Endothelial cell of umbilical vein (primary cell): ENCODE results near the gene OR5L2. TPM values are rescaled to one million over a fixed set of nuclear protein-coding genes. Genes with fewer than 3 reads are reported as not detected.

ENCODE experiments used
- BruUV-seq: library from RNA; stranded (reverse); fragments of 400-500 nt; replicated peaks from 2 replicates; lab custom pipeline; 2021; lab: Mats Ljungman, UMichigan
- CTCF ChIA-PET: fragments of 300-600, 350-600 bp; sonication (Branson Sonifier 250); formaldehyde crosslinking; loops from one replicate; lab custom pipeline; 2021; ENCODE audit warnings: antibody characterized with exemption, inconsistent platforms; lab: Charles Lee
- POLR2A ChIA-PET: fragments of 300-600, 350-600 bp; sonication (Branson Sonifier 250); formaldehyde crosslinking; loops from one replicate; lab custom pipeline; 2021; ENCODE audit warnings: antibody characterized with exemption, inconsistent platforms; lab: Charles Lee
- DNase-seq: peaks from one replicate; pipeline ENCODE4 v3.0.0-alpha.2; 2011; ENCODE audit warnings: low read depth, low spot score
- FAIRE-seq: peaks from 2 replicates; lab custom pipeline; 2011; peaks lifted over from hg19 to GRCh38; lab: Jason Lieb, UNC
- H2AFZ ChIP-seq: 2 replicates; pipeline ENCODE4 v1.6.0; 2012; ENCODE audit warnings: low read depth, low read length, control low read depth, inconsistent platforms
- H3K27ac ChIP-seq: 2 replicates; pipeline ENCODE4 v1.5.1; 2011; ENCODE audit warnings: low read depth, mild to moderate bottlenecking, control low read depth, low read length, moderate library complexity; ENCODE audit not compliant: insufficient read depth
- H3K27me3 ChIP-seq, 2 experiments: 2 replicates each; pipeline versions ENCODE4 v1.6.0 to v1.6.1; 2011; ENCODE audit warnings: low read length in 2 of 2, mixed read lengths in 1 of 2; ENCODE audit not compliant: control insufficient read depth in 2 of 2, insufficient read depth in 2 of 2
- H3K36me3 ChIP-seq, 2 experiments: 2 replicates in 1 of 2; 3 replicates in 1 of 2; pipeline ENCODE4 v1.5.1; 2011; ENCODE audit warnings: low read length in 2 of 2, mild to moderate bottlenecking in 1 of 2, moderate library complexity in 1 of 2; ENCODE audit not compliant: control insufficient read depth in 2 of 2, insufficient read depth in 2 of 2; ENCODE audit errors: extremely low read depth in 1 of 2
- H3K4me1 ChIP-seq: 3 replicates; pipeline ENCODE4 v1.5.1; 2011; ENCODE audit warnings: mild to moderate bottlenecking, low read length; ENCODE audit not compliant: control insufficient read depth, insufficient read depth; ENCODE audit errors: extremely low read depth
- H3K4me2 ChIP-seq: 2 replicates; pipeline ENCODE4 v1.6.1; 2011; ENCODE audit warnings: low read length, control low read depth, mixed read lengths; ENCODE audit not compliant: insufficient read depth
- H3K4me3 ChIP-seq, 3 experiments: fragments of 200-600 bp in 1 of 3; sonication (generic), shearing (Covaris generic) in 1 of 3; replicated peaks in 1 of 3; 2 replicates each; pipeline ENCODE4 v1.5.1; 2011 to 2016; ENCODE audit warnings: control low read depth in 3 of 3, low read length in 3 of 3, mild to moderate bottlenecking in 2 of 3, inconsistent platforms in 1 of 3, low read depth in 1 of 3, moderate library complexity in 1 of 3; ENCODE audit not compliant: insufficient read depth in 1 of 3
- H3K79me2 ChIP-seq: 2 replicates; pipeline ENCODE4 v1.6.0; 2012; ENCODE audit warnings: low read length, inconsistent platforms; ENCODE audit not compliant: control insufficient read depth, insufficient read depth
- H3K9ac ChIP-seq: replicated peaks from 2 replicates; pipeline ENCODE3; 2011; ENCODE audit warnings: low read length, control low read depth; ENCODE audit not compliant: insufficient read depth; ENCODE audit errors: extremely low read depth
- H3K9me1 ChIP-seq: replicated peaks from 3 replicates; pipeline ENCODE4 v1.6.0; 2011; ENCODE audit warnings: mild to moderate bottlenecking, low read length; ENCODE audit not compliant: control insufficient read depth, insufficient read depth; ENCODE audit errors: extremely low read depth
- H3K9me3 ChIP-seq: replicated peaks from 2 replicates; pipeline ENCODE4 v1.5.1; 2012; ENCODE audit warnings: low read length, inconsistent platforms; ENCODE audit not compliant: control insufficient read depth, insufficient read depth
- H4K20me1 ChIP-seq: replicated peaks from 2 replicates; pipeline ENCODE3; 2011; ENCODE audit warnings: mild to moderate bottlenecking, low read length; ENCODE audit not compliant: control insufficient read depth, insufficient read depth; ENCODE audit errors: extremely low read depth
- CTCF ChIP-seq, 2 donors: IDR thresholded peaks; 1 replicate in 1 of 2; 2 replicates in 1 of 2; pipeline ENCODE4 v1.5.1; 2011; ENCODE audit warnings: low read length in 2 of 2, mild to moderate bottlenecking in 2 of 2, moderate library complexity in 2 of 2, control low read depth in 1 of 2, inconsistent platforms in 1 of 2, low read depth in 1 of 2; ENCODE audit not compliant: insufficient read depth in 1 of 2; ENCODE audit errors: extremely low read depth in 1 of 2
- EZH2 ChIP-seq: IDR thresholded peaks from 2 replicates; pipeline ENCODE4 v1.6.1; 2012; ENCODE audit warnings: borderline replicate concordance, low read depth, mild to moderate bottlenecking, moderate library complexity, low read length, inconsistent platforms; ENCODE audit not compliant: severe bottlenecking
- FOS ChIP-seq: IDR thresholded peaks from 2 replicates; pipeline ENCODE4 v1.6.1; 2011; ENCODE audit warnings: mild to moderate bottlenecking, low read length, moderate library complexity, borderline replicate concordance; ENCODE audit not compliant: insufficient read depth
- GATA2 ChIP-seq: IDR thresholded peaks from 2 replicates; pipeline ENCODE4 v1.7.0; 2011; ENCODE audit warnings: low read depth, mild to moderate bottlenecking, moderate library complexity, mixed read lengths, low read length; ENCODE audit not compliant: insufficient read length, insufficient read depth
- JUN ChIP-seq: IDR thresholded peaks from 2 replicates; pipeline ENCODE4 v1.6.1; 2011; ENCODE audit warnings: borderline replicate concordance, low read depth; ENCODE audit not compliant: insufficient read length, insufficient read depth
- MAX ChIP-seq: IDR thresholded peaks from 2 replicates; pipeline ENCODE4 v1.6.1; 2011; ENCODE audit not compliant: insufficient read depth, insufficient read length
- MYC ChIP-seq: IDR thresholded peaks from one replicate; pipeline ENCODE4 v1.6.1; 2011; ENCODE audit warnings: mild to moderate bottlenecking, low read depth, low read length
- POLR2A ChIP-seq: IDR thresholded peaks from 2 replicates; pipeline ENCODE4 v1.6.1; 2012; ENCODE audit warnings: low read depth, mild to moderate bottlenecking, control low read depth, low read length
- POLR2AphosphoS5 ChIP-seq: IDR thresholded peaks from 2 replicates; pipeline ENCODE4 v1.6.1; 2012; ENCODE audit warnings: low read depth, mild to moderate bottlenecking, control low read depth, low read length, moderate library complexity; ENCODE audit not compliant: insufficient read depth
- dilution Hi-C: fragments of 300-500 bp; cut with MboI; formaldehyde crosslinking; loops from one replicate; pipeline ENCODE4 v1.15.0; 2019; ENCODE audit warnings: low sequenced_read_pairs; ENCODE audit not compliant: extremely low pct_ligation_motif_present
- intact Hi-C: fragments of 100-400 bp; cut with micrococcal nuclease; formaldehyde crosslinking; loops from one replicate; pipeline ENCODE4 v1.10.0; 2022
- polyA plus RNA-seq, 4 experiments: library from polyadenylated mRNA; depleted of rRNA in 3 of 4; stranded (reverse) in 3 of 4; unstranded in 1 of 4; fragments of >200 nt; gene quantifications; 2 replicates each; pipeline versions ENCODE4 v1.2.1 to v1.2.3, GENCODE V29; 2011 to 2012; ENCODE audit warnings: missing spikeins in 1 of 4
- total RNA-seq: library from RNA; stranded (reverse); gene quantifications from 2 replicates; pipeline ENCODE4 v1.2.3, GENCODE V29; 2021

The OR5L2 gene
- total and polyA plus RNA-seq, 2 donors (not counting 3 experiments of a cell fraction or from before 2014, with no cell fraction given), result not detected

- no peak for DNase-seq
- no TSS peak for BruUV-seq
- POLR2A ChIA-PET, result no interaction called here
- Histone ChIP-seq H3K27ac (no peak within 1 kb of the TSS), H4K20me1 (no peaks in the 10 kb centered on the region), H2AFZ (no peak within 1 kb of the TSS), H3K9me3 (peaks cover 3% of the 10 kb centered on the region), H3K79me2 (no peaks in the 10 kb centered on the region), H3K9ac (no peak within 1 kb of the TSS), H3K36me3 (no peaks in the 10 kb centered on the region), H3K4me3 (no peak within 1 kb of the TSS), H3K4me2 (no peak within 1 kb of the TSS), H3K9me1 (no peaks in the 10 kb centered on the region), H3K4me1 (no peaks in the 10 kb centered on the region), H3K27me3 (no peaks in the 10 kb centered on the region)
- intact Hi-C loops, result no loop called here
- CTCF ChIA-PET, result no interaction called here
- no peak for FAIRE-seq
- TF ChIP-seq GATA2, result no peak
- TF ChIP-seq FOS, result no peak
- dilution Hi-C loops, result no loop called here
Measured at GRCh38 chr11:55838452-55838851, 11.4 kb downstream of the OR5L2 start, which contains the start of gene OR5D16. OR5D16 (plus strand) TSS chr11:55838752; CDS start chr11:55838752, 0 bp downstream.

GRCh38 chr11:55847453-55847852 is 20.4 kb downstream of the OR5L2 start:
- no TSS peak for BruUV-seq
- Histone ChIP-seq H3K9me1 (no peaks in the 10 kb centered on the region), H3K79me2 (no peaks in the 10 kb centered on the region), H3K4me1 (no peaks in the 10 kb centered on the region), H3K4me3 (no peak overlapping the region), H3K9ac (no peak overlapping the region), H3K36me3 (no peaks in the 10 kb centered on the region), H3K4me2 (no peak overlapping the region), H3K27me3 (no peaks in the 10 kb centered on the region), H2AFZ (no peak overlapping the region), H3K9me3 (no peaks in the 10 kb centered on the region), H4K20me1 (no peaks in the 10 kb centered on the region), H3K27ac (no peak overlapping the region)
- ChIA-PET CTCF (no interaction called here), POLR2A (no interaction called here)
- TF ChIP-seq CTCF (IDR thresholded peaks at IDR 0.05; ENCODE audit: extremely low read depth in 1 of 2, insufficient read depth in 1 of 2, low read depth in 1 of 2, low read length in 2 of 2) (no peak), POLR2A (no peak), EZH2 (no peak), POLR2AphosphoS5 (no peak), GATA2 (no peak), MYC (no peak), FOS (no peak), MAX (no peak), JUN (no peak)
- FAIRE-seq (no peak), DNase-seq (no peak)
- dilution Hi-C loops (no loop called here), intact Hi-C loops (no loop called here)
